Uterus (tissue), 4 donors: ENCODE data around the gene COA1. TPM values are rescaled to one million over a fixed set of nuclear protein-coding genes. Genes with fewer than 3 reads are reported as not detected.
A peak's percentile ranks its signal among the peaks of the same experiment; 100 is the strongest.

Experiments used
- DNase-seq, 2 donors: peaks; one replicate each; pipeline ENCODE4 v3.0.0-alpha.2; 2019 to 2020
- H3K27ac ChIP-seq, 2 donors: fragments of 200-600 bp; sonication (generic); 1 replicate in 1 of 2; 2 replicates in 1 of 2; pipeline ENCODE4 v1.5.1; 2016 to 2018
- H3K27me3 ChIP-seq, 2 donors: fragments of 200-600 bp; sonication (generic); one replicate each; pipeline ENCODE4 v1.5.1; 2018 to 2019; ENCODE audit warnings: control low read depth in 1 of 2
- H3K36me3 ChIP-seq, 2 donors: fragments of 200-600 bp; sonication (generic); one replicate each; pipeline ENCODE4 v1.5.1; 2019; ENCODE audit warnings: control low read depth in 1 of 2
- H3K4me1 ChIP-seq, 2 donors: fragments of 200-600 bp; sonication (generic); one replicate each; pipeline ENCODE4 v1.5.1; 2018 to 2019; ENCODE audit warnings: control low read depth in 1 of 2
- H3K4me3 ChIP-seq, 2 donors: fragments of 200-600 bp; sonication (generic); 1 replicate in 1 of 2; 2 replicates in 1 of 2; pipeline ENCODE4 v1.5.1; 2018 to 2019; ENCODE audit warnings: mild to moderate bottlenecking in 1 of 2
- H3K9me3 ChIP-seq, 2 donors: fragments of 200-600 bp; sonication (generic); one replicate each; pipeline ENCODE4 v1.5.1; 2019; ENCODE audit warnings: control low read depth in 1 of 2
- POLR2A ChIP-seq, 2 donors: fragments of 450-650 bp; IDR thresholded peaks; one replicate each; pipeline ENCODE4 v1.6.1; 2016; ENCODE audit warnings: antibody characterized with exemption in 2 of 2, mild to moderate bottlenecking in 1 of 2, moderate library complexity in 1 of 2
- intact Hi-C: fragments of 100-400 bp; cut with DNase I; formaldehyde crosslinking; loops from one replicate; pipeline ENCODE4 v1.15.1; 2023; ENCODE audit warnings: low total_unique reads
- total RNA-seq, 4 donors: library from RNA; depleted of rRNA in 3 of 4; stranded (reverse); fragments of >200 nt in 3 of 4; gene quantifications; one replicate each; pipeline versions ENCODE4 v1.1.0 to v1.2.4, GENCODE V29; 2014 to 2023
- TF ChIP-seq, protein P1 (sequence below), 4 experiments: fragments of 200-600 bp in 2 of 4; fragments of 450-650 bp in 2 of 4; sonication (generic) in 2 of 4; IDR thresholded peaks; one replicate each; pipeline ENCODE4 v1.5.1; 2016 to 2019; ENCODE audit warnings: antibody characterized with exemption in 4 of 4, mild to moderate bottlenecking in 2 of 4, moderate library complexity in 1 of 4
- donor health status: DM: yes; HTN: yes; CAD: no.

The COA1 gene
- total RNA-seq, 4 donors from 2014 or later, result 30.0 to 83.6 (median 76.6) TPM

DNA sequence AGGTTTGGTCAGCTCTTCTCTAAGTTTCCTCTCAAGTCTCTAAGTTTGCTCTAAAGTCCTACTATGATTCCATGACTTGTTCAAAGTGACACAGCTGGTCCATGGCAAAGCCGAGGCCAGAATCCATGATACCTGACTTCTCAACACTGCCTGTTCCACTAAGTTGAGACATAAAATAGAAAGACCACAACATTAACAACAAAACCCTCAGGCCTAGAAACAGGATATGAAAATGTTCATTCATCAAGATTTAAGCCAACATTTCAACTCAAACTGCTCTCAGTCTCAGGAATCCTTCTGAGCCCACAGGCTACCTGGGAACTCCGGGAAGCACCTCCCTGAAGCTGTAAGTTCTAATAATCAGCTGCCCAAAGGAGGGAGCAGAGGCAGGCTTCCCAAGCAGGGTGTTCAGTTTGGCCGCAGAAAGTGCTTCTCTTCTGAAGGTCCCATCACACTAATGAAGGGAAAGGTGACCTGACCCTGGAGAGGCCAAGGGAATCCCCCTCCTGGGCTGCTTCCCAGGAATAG lies 83.6 kb downstream of the COA1 start:
- H3K4me3 ChIP-seq, result no peak overlapping the region
- no peak for DNase-seq
- H3K27me3 ChIP-seq, result no peaks in the 10 kb centered on the region
- TF ChIP-seq, protein P1, sequence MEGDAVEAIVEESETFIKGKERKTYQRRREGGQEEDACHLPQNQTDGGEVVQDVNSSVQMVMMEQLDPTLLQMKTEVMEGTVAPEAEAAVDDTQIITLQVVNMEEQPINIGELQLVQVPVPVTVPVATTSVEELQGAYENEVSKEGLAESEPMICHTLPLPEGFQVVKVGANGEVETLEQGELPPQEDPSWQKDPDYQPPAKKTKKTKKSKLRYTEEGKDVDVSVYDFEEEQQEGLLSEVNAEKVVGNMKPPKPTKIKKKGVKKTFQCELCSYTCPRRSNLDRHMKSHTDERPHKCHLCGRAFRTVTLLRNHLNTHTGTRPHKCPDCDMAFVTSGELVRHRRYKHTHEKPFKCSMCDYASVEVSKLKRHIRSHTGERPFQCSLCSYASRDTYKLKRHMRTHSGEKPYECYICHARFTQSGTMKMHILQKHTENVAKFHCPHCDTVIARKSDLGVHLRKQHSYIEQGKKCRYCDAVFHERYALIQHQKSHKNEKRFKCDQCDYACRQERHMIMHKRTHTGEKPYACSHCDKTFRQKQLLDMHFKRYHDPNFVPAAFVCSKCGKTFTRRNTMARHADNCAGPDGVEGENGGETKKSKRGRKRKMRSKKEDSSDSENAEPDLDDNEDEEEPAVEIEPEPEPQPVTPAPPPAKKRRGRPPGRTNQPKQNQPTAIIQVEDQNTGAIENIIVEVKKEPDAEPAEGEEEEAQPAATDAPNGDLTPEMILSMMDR (IDR thresholded peaks at IDR 0.05), result no peak
- no peak for TF ChIP-seq POLR2A (IDR thresholded peaks at IDR 0.05)
- intact Hi-C loops, result no loop called here
- H3K4me1 ChIP-seq, result peaks cover 27 to 33% of the 10 kb centered on the region in 2 donors
- H3K27ac ChIP-seq, result peak overlapping the region; percentile 88 to 90
- no peaks in the 10 kb centered on the region for H3K9me3 ChIP-seq
- no peaks in the 10 kb centered on the region for H3K36me3 ChIP-seq

DNA sequence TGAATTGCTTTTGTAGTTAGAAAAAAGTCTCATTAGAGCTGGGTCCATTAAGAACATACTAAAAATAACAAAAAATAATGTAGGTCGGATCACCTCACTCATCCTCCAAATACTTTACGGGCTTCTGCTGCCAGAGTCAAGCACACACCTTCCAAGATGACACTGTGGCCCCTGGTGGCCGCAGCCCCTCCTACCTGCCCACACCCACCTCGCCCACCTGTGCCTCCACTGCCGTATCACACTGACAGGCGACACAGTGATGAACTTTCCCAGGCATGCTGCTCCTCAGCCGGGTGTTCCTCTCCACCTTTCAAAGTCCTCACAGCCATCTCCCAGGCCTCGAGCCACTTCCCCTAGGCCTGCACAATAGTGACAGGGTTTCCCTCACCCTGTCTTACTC lies 85.5 kb downstream of the COA1 start:
- no peak for TF ChIP-seq POLR2A (IDR thresholded peaks at IDR 0.05)
- TF ChIP-seq, protein P1 (IDR thresholded peaks at IDR 0.05), result no peak
- Histone ChIP-seq H3K4me1 (peaks cover 21% of the 10 kb centered on the region in 2 donors), H3K27ac (no peak overlapping the region), H3K27me3 (no peaks in the 10 kb centered on the region), H3K36me3 (no peaks in the 10 kb centered on the region), H3K4me3 (no peak overlapping the region), H3K9me3 (no peaks in the 10 kb centered on the region)
- intact Hi-C loops, result no loop called here
- no peak for DNase-seq

DNA sequence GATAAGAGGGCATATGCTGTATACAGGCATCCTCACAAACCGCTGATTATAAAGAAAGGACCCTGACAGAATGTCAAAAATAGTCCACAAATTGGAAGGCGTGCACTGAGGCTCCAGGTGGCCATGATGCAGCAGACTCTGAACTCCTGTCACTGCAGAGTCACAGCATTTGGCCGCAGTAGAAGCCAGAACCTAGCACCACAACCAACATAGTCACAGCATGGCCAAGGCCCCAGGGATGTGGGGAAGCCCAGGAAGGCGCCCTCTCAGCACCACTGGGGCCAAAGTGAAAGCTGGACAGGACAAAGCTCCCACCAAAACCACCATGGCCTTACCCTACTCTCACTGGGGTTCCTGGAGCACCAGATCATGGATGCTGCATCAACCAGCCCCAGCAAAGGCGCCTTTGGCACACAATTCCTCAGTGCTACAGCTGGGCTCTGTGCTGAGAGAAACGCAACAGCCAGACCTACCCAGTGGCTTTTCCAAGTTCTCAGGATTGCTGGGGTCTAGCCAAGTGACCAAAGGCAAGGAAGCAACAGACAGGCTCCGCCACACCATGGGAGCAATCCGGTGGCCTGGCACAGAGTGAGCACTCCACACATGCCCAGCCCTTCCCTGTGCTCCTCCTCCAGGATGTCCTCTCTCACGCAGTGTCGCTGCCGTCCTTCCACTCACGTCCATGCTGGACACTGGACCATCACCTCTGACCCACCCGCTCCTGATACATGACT lies 86.3 kb downstream of the COA1 start:
- Histone ChIP-seq H3K27me3 (no peaks in the 10 kb centered on the region), H3K4me3 (no peak overlapping the region), H3K36me3 (no peaks in the 10 kb centered on the region), H3K27ac (no peak overlapping the region), H3K4me1 (peaks cover 17% of the 10 kb centered on the region in 2 donors), H3K9me3 (no peaks in the 10 kb centered on the region)
- intact Hi-C loops, result no loop called here
- no peak for TF ChIP-seq POLR2A (IDR thresholded peaks at IDR 0.05)
- TF ChIP-seq, protein P1 (IDR thresholded peaks at IDR 0.05), result no peak
- DNase-seq, result no peak

DNA sequence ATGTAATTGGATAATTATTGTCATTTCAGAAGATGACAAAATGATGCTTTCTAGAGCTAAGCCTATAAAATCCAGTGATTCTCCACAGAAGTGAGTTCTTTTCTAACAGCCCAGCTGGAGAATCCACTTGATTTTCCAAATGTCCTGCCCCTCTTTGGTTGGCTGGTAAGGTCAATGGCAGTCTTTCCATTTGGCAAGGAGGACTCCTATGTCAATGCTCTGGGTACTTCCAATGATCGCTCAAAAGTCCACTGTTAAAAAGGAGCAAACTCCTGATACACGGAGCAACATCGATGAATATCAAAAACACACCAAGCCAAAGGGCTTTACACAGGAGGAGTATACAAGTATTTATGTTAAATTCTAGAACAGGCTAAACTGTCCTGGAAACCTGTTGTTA lies 88.6 kb downstream of the COA1 start:
- Histone ChIP-seq H3K27ac (peak overlapping the region in 1 of 2 donors; percentile 66), H3K27me3 (no peaks in the 10 kb centered on the region), H3K9me3 (no peaks in the 10 kb centered on the region), H3K4me3 (no peak overlapping the region), H3K4me1 (no peaks in the 10 kb centered on the region), H3K36me3 (no peaks in the 10 kb centered on the region)
- intact Hi-C loops, result no loop called here
- TF ChIP-seq POLR2A (IDR thresholded peaks at IDR 0.05), result no peak
- TF ChIP-seq, protein P1 (IDR thresholded peaks at IDR 0.05), result no peak
- DNase-seq, result no peak

DNA sequence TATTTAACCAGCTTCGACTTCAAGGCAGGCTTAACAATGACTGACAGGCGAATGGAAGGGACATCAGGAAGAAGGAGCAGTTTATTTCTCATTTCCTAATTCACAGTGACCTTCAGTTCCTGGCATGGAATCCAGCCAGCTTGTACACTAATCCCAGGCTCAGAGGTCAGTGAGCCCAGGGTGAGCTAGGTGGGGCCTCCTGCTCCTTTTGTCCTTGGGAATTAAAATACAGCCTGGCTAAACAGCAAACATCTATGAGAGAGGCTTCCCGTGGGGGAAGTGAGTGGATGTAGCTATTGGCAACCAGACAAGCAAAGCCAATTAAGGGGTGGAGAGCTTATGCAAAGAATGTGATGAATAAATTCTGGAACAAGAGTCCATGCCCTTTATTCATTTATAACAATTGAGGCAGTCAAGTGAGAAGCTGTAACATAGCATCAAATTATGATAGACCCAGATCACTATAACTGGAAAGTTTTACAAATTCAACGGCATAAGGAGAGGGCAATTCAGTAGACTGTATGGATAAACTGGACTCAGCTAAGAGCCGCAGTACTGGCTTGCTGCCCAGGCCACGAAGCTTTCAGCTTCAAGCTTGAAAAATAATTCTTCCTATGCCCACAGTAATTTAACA lies 89.3 kb downstream of the COA1 start:
- no peak for TF ChIP-seq POLR2A (IDR thresholded peaks at IDR 0.05)
- TF ChIP-seq, protein P1 (IDR thresholded peaks at IDR 0.05), result no peak
- H3K36me3 ChIP-seq, result no peaks in the 10 kb centered on the region
- peak overlapping the region in 1 of 2 donors; percentile 66 for H3K27ac ChIP-seq
- no peak overlapping the region for H3K4me3 ChIP-seq
- H3K9me3 ChIP-seq, result no peaks in the 10 kb centered on the region
- intact Hi-C loops, result no loop called here
- no peaks in the 10 kb centered on the region for H3K4me1 ChIP-seq
- peak in 1 of 2 donors; percentile 55 for DNase-seq
- H3K27me3 ChIP-seq, result no peaks in the 10 kb centered on the region
